ENCODE measurements around the gene FBXL16.

FBXL16 gene

DNA sequence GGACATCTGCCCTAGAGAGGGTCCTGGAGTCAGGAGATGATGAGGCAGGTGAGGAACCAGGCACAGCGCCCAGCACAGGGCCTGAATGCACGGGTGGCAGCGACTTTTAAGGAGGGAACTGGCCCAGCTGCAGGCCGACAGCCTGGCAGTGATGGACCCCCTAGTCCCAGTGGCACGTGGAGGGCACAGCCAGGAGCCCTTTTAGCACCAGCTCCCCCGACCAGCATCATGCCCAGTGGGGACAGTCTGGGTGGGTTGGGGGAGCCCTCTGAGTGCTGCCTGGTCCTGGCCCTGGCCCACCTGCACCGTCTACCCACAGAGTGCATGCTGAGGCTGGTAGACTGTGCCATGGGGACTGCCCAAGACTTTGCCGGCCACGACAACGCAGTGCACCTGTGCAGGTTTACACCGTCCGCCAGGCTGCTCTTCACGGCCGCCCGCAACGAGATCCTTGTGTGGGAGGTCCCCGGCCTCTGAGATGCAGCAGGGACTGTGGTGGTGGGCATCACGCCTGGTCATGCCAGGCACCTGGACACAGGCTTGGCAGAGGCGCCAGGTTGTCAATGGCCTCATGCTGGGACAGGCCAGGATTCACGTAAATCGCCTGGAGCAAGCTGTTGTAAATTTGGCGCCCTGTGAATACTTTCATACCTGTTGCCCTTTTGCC is 38.4 kb downstream of the FBXL16 start:
- no peak for DNase-seq (ENCODE audit: extremely low read depth in 1 of 2, low read depth in 1 of 2)

DNA sequence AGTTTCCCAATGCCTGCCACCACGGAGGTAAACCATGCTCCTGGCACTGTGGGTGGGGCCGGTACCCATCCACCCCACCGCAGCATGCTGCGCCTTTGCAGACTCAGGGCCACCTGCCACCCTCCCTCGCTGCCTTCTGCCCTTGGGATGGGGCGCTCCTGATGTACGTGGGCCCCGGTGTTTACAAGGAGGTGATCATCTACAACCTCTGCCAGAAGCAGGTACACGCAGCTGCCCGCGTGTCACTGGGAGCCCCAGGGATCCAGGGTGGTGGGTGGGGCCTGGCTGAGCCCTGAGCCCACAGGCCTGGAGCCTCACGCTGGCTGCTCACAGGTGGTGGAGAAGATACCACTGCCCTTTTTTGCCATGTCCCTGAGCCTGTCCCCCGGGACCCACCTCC is 39.0 kb downstream of the FBXL16 start:
- no peak for DNase-seq (ENCODE audit: extremely low read depth in 1 of 2, low read depth in 1 of 2)

DNA sequence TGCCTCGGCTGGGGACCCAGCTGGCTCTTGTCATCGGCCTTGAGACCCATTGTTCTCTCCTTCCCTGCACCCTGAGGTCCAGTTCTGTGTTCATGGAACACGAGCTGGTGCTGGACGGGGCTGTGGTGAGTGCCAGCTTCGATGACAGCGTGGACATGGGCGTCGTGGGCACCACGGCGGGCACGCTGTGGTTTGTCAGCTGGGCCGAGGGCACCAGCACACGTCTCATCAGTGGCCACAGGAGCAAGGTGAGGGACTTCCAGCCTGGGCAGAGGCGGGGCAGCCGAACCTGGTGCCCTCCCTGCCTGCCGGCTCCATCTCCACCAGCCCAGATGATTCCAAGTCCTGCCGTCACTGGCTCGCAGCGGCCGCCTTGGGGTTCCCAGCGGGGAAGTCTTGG is 43.0 kb downstream of the FBXL16 start:
- DNase-seq (ENCODE audit: extremely low read depth in 1 of 2, low read depth in 1 of 2), result no peak

DNA sequence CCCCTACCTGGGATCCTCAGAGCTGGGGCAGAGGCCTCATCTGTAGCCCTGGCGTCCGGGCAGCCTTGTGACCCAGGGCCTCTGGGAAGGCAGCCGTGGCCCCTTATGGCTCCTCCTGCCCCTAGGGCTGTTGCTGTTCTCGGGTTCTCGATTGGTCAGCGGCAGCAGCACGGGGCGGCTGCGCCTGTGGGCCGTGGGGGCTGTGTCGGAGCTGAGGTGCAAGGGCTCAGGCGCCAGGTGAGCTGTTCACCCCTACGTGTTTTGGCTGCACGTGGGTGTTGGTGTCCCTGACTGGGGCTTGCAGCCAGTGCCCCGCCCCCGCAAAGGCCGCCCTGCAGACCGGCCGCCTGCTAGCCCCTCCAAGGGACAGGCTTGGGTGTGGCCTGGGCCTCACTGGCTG is 43.5 kb downstream of the FBXL16 start:
- DNase-seq (ENCODE audit: extremely low read depth in 1 of 2, low read depth in 1 of 2), result no peak

DNA sequence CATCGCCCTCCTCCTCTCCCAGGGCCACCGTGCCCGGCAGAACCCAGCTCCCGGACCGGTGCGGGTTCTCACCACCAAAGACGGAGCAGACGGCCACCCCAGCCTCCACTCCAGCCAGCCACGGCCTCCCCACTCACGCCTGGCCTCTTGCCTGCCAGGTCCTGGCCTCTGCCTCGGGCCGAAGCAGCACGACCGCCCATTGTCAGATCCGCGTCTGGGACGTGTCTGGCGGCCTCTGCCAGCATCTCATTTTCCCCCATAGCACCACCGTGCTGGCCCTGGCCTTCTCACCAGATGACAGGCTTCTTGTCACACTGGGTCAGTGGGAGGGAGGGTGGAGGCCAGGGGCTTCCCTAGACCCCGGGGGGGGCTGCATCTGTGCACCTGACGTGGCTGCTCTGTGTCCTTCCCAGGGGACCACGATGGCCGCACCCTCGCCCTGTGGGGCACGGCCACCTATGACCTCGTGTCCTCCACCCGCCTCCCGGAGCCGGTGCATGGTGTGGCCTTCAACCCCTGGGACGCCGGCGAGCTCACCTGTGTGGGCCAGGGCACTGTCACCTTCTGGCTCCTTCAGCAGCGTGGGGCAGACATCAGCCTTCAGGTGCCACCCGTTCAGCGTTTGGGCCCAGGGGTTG is 44.3 kb downstream of the FBXL16 start:
- no peak for DNase-seq (ENCODE audit: extremely low read depth in 1 of 2, low read depth in 1 of 2)

- no peak for DNase-seq (ENCODE audit: extremely low read depth in 1 of 2, low read depth in 1 of 2)
These were observed 45.0 kb downstream of the FBXL16 start for GRCh38 chr16:660459-661183.

- DNase-seq (ENCODE audit: extremely low read depth in 1 of 2, low read depth in 1 of 2), result no peak
These were observed 45.5 kb downstream of the FBXL16 start for GRCh38 chr16:660132-660458.

DNA sequence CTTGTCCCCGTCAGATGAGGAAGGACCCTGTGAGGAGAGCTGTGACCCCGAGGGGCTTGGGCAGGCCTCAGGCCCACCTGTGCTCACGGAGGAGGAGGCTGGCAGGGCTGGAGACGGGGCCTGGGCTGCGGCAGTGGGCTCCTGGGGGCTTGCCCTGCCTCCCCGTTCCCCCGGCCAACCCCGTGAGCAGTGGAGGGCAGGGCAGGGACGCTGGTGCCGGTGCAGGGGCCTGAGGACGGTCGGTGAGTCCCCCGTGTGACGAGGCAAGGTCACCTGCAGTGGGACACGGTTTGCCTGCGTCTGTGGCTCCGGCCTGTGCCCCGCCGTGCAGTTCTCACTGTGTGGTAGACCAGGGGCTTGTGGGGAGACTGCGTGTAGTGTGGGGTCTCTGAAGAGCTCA is 46.0 kb downstream of the FBXL16 start:
- DNase-seq (ENCODE audit: extremely low read depth in 1 of 2, low read depth in 1 of 2), result no peak

DNA sequence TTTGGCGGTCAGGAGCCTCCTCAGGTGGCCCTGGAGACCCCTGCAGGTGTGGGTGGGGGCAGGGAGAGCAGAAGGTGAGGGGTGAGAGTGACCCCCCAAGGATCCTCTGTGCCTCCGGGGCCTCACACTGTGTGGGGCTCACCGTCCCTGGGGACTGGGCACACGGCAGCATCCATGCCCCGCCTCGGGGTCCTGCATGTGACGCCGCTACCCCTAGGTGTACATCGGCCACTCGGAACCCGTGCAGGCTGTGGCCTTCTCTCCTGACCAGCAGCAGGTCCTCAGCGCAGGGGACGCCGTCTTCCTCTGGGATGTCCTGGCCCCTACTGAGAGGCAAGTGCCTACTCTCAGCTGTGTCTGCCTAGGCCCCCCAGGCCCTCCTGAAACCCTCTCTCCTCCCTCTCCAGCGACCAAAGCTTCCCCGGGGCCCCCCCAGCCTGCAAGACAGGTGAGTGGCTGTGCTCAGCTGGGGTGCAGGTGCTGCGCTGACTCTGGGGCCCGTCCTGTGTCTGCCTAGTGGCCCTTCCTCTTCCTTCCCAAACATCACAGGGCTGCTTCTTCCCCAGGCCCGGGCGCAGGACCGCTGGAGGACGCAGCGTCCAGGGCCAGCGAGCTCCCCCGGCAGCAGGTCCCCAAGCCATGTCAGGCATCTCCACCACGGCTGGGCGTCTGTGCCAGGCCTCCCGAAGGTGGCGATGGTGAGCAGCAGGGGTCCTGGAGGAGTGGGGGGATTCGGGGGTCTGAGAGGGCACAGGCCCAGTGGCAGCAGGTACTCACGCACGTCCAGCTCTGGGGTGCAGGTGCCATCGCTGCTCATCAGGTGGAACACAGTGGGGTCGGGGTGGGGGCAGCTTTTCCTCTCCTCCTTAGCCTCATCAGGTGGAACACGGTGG is 46.7 kb downstream of the FBXL16 start:
- DNase-seq (ENCODE audit: extremely low read depth in 1 of 2, low read depth in 1 of 2), result no peak

GRCh38 chr16:657487-657886 is 48.1 kb downstream of the FBXL16 start:
- DNase-seq (ENCODE audit: extremely low read depth in 1 of 2, low read depth in 1 of 2), result no peak

- no peak for DNase-seq (ENCODE audit: extremely low read depth in 1 of 2, low read depth in 1 of 2)
These were observed 51.6 kb downstream of the FBXL16 start for GRCh38 chr16:654034-654433.

DNA sequence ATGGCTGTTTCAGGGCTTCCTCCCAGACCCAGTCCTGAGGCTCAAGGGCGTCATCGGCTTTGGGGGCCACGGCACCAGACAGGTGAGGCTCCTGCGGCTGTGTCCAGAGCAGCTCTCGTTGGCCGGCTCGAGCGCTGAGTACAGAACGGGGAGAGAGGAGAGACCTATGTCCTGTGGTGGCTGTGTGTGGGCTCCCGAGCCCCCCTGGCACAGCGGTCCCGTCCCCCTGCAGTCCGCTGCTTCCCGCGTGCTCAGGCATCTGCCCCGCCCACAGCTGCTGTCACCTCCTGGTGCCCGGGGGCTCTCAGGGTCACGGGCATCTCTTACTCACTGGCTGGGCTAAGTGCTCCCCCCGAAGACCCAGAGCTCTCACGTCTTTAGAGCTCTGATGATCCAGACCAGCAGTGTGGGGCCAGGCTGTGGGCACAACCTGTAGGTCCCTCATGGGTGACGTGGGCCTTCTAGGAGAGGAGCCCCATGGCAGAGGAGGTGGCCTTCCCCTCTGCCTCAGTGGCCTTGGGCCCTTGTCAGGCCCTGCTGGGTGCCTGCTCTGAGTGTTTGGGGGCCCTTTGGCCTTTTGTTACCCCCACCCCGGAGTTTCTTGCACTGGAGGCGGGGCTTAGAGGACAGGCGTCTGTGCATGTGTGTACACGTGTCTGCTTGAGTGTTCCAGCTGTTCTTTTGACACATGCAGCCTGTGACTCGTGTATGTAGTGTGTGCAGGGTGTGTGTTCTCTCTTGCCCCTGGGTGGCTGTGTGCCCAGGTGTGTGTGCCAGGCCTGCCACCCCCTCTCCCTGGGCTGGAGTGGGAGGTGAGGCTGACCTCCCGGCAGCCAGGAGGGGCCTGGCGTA is 52.9 kb downstream of the FBXL16 start:
- no peak for DNase-seq (ENCODE audit: extremely low read depth in 1 of 2, low read depth in 1 of 2)

DNA sequence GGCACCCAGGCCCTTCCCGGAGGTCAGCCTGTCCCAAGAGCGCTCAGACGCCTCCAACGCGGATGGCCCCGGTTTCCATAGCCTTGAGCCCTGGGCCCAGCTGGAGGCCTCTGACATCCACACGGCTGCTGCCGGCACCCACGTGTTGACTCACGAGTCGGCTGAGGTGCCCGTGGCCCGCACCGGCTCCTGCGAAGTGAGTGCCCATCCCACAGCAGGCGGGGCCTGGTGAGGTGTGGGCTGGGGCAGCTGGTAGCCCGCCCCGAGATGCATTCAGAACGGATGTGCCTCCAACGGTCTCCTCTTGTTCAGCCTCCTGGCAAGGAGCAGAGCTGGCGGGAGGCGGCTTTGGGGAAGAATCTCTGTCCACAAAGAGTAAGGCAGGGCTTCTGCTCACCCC is 53.8 kb downstream of the FBXL16 start:
- no peak for DNase-seq (ENCODE audit: extremely low read depth in 1 of 2, low read depth in 1 of 2)

- no peak for DNase-seq (ENCODE audit: extremely low read depth in 1 of 2, low read depth in 1 of 2)
These were observed 56.0 kb downstream of the FBXL16 start for GRCh38 chr16:649631-650030.

DNA sequence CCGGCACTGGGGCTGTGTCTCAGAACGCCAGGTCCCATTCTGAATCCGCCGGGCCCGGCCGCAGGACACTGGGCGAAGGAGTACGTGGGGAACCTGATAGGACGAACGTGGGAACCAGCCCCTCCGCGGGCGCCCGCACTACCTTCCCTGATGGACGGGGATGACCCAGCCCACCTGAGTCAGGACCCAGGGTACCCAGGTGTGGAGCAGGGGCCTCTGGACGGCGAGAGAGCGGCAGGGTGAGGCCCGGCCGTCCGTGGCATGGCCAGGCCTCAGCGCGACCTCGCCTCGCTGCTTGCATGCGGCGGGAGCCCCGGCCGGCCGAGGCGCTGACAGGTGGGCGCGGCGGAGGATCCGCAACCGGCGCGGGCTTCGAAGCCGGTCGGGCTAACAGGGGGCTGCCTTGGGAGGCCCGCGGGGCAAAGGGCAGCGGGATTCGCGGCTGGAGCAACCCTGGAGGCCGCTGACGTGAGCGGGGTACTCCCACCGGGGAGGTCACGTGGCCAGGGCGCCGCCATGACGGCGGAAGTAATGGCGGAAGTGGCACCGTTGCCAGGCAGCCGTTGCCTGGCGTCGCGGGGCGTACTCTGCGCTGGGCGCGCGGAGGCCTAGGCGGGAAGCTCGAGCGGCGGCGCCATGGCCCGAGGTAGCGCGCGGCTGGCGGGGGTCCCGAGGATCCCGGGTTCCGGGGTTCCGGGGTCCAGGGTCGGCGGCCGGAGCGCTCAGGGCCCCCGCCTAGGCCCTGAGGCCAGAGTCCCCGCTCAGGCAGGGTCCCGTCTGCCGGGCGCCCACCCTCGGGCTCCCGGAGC is 56.6 kb downstream of the FBXL16 start, which contains the start of gene WDR90:
Gene WDR90, plus strand, starts transcription at position 585 of the 809 bp plus-strand sequence. Its CDS starts 52 bp downstream, at position 637.
- DNase-seq (ENCODE audit: extremely low read depth in 1 of 2, low read depth in 1 of 2), result peak; percentile 82 to 92

DNA sequence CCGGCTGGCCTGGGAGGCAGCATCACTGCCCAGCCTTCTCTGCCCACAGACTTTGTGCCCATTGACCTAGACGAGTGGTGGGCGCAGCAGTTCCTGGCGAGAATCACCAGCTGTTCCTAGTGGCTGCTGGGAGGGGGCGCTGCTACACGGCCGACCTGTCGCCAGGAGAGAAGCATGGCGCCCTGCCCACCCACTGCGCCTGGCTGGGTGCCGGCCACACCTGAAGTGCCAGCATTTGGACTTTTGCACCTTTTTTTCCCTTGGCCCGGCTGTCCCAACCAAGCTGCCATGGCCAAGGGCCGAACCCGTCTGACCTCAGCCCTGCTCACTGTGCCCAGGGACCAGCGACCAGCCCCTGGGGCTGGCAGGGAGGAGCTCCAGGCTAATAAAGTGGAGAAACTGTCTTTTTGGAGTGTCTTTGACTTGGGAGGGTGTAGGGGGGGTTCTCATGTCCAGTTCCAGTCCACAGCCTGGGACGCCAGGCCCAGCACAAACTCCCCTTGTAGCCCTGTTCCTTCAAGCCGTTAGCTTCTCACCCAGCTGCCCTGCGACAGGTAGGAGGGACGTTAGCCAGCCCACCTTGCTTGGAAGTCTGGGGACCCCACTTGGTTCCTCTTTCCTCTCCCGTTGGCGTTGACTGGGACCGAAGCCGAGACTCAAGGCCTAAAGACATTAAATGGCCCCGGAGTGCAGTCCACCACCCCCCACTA is 57.4 kb downstream of the FBXL16 start:
- no peak for DNase-seq (ENCODE audit: extremely low read depth in 1 of 2, low read depth in 1 of 2)

GRCh38 chr16:647173-647902 is 58.3 kb downstream of the FBXL16 start:
- no peak for DNase-seq (ENCODE audit: extremely low read depth in 1 of 2, low read depth in 1 of 2)

DNA sequence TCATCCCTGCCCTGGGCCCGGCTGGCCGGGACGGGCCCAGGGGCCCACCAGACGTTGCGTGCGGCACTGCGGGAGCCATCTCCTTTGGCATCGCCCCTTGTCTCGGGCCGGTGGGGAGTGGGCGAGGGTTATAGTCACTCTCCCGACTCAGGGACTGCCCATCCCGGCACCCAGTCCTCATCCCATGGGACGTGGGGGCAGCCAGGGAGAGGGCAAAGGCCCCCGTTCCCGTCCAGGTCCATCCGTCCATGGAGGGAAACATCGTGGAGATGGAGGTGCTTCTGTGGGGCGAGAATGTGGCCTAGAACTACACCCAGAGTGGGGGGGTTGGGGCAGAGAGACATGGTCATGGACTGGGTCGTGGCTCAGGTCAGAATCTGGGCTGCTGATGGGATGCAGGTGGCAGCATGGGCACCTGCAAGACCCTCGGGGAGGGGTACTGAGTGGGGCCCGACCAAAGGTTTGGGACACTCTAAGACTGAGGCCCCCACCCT is 58.9 kb downstream of the FBXL16 start:
- no peak for DNase-seq (ENCODE audit: extremely low read depth in 1 of 2, low read depth in 1 of 2)

Data from stimulated activated CD8-positive, alpha-beta memory T cell treated with anti-CD3 and anti-CD28 coated beads, Interleukin-7, amount 100 ng/mL, for 48 hours (primary cell).